ENCODE results near the gene MINK1. TPM values are rescaled to one million over a fixed set of nuclear protein-coding genes. Genes with fewer than 3 reads are reported as not detected.
"Not testable (repeated sequence)": the region's sequence is repeated elsewhere in the genome, so short reads cannot be mapped to it uniquely, and the experiment has no call there.

The MINK1 gene
- total RNA-seq, 1 donor from 2014 or later, result 120 TPM

- H3K4me3 ChIP-seq, result no peak overlapping the region
- no peak for TF ChIP-seq POLR2A (IDR thresholded peaks at IDR 0.05)
- no peak for TF ChIP-seq POLR2AphosphoS5 (IDR thresholded peaks at IDR 0.05; ENCODE audit: insufficient read depth in 1 of 2, low read depth in 1 of 2)
- TF ChIP-seq CTCF (IDR thresholded peaks at IDR 0.05), result no peak
- intact Hi-C loops (cut with DNase I), result loop anchor here (5.0 to 10.0 kb wide), 2 partner anchors 74 to 156 kb away; no protein-coding TSS in a partner anchor
- no peaks in the 10 kb centered on the region for H3K9me3 ChIP-seq
- no peak for DNase-seq (ENCODE audit: extremely low spot score in 2 of 2)
- H3K27me3 ChIP-seq, result no peaks in the 10 kb centered on the region
- H3K36me3 ChIP-seq, result no peaks in the 10 kb centered on the region
- peak overlapping the region; percentile 69 for H3K27ac ChIP-seq
- peaks cover 21% of the 10 kb centered on the region for H3K4me1 ChIP-seq
Measured at GRCh38 chr17:4908301-4908700, 75.2 kb downstream of the MINK1 start.

DNA sequence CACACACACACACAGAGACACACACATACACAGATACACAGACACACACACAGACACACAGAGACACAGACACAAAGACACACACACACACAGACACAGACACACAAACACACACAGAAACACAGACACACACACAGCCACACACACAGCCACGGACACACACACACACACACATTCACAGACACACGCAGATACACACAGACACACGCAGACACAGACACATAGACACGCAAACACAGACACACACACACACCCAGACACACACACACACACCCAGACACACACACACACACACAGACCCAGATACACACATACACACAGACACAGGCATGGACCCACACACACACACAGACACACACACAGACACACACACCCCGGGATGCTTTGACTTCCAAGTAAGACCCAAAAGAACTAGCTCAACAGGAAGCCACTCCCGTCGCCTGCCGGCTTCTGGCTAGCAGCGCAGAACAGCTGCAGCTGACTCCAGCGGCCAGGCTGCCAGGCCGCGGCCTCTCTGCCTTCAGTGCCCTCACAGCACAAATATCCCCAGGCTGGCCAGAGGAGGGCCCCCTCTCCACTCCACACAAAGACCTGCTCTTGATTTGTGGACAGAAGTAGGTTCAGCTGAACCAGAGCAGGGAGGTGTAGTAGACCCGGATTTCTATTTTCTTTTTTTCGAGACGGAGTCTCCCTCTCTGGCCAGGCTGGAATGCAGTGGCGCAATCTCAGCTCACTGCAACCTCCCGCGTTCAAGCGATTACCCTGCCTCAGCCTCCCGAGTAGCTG, 75.8 kb downstream of the MINK1 start:
- Histone ChIP-seq H3K36me3 (no peaks in the 10 kb centered on the region), H3K4me3 (no peak overlapping the region), H3K9me3 (no peaks in the 10 kb centered on the region), H3K27ac (peak overlapping the region; percentile 69), H3K27me3 (no peaks in the 10 kb centered on the region), H3K4me1 (peaks cover 18% of the 10 kb centered on the region)
- TF ChIP-seq CTCF (IDR thresholded peaks at IDR 0.05) (peak; percentile 24 to 71 (median 36)), POLR2A (IDR thresholded peaks at IDR 0.05) (no peak), POLR2AphosphoS5 (IDR thresholded peaks at IDR 0.05; ENCODE audit: insufficient read depth in 1 of 2, low read depth in 1 of 2) (peak; percentile 54 to 63)
- intact Hi-C loops (cut with DNase I), result loop anchor here (5.0 to 10.0 kb wide), 2 partner anchors 73 to 156 kb away; no protein-coding TSS in a partner anchor
- no peak for DNase-seq (ENCODE audit: extremely low spot score in 2 of 2)

DNA sequence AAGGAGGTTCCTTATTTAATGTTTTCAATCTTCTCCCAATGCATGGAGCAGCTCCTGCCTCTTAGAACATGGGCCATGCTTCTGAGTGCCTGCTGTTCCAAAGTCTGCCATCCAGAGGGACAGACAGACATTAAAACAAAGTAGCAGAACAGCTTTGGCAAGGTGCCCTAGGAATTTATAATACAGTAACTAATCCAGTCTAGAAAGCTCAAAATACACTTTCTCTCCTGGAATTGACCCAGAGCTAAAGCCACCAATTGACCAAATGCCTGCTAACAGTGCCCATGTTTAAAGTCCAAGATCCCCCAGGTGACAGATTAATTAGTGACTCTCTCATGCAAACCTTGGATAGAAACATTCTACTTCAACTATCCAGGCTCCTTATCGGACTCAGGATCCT, 80.9 kb downstream of the MINK1 start:
- no peak overlapping the region for H3K27ac ChIP-seq
- intact Hi-C loops (cut with DNase I), result no loop called here
- H3K4me3 ChIP-seq, result no peak overlapping the region
- H3K27me3 ChIP-seq, result no peaks in the 10 kb centered on the region
- DNase-seq (ENCODE audit: extremely low spot score in 2 of 2), result no peak
- H3K36me3 ChIP-seq, result no peaks in the 10 kb centered on the region
- TF ChIP-seq POLR2A (IDR thresholded peaks at IDR 0.05) (no peak), POLR2AphosphoS5 (IDR thresholded peaks at IDR 0.05; ENCODE audit: insufficient read depth in 1 of 2, low read depth in 1 of 2) (no peak), CTCF (IDR thresholded peaks at IDR 0.05) (no peak)
- H3K9me3 ChIP-seq, result no peaks in the 10 kb centered on the region
- peaks cover 8% of the 10 kb centered on the region for H3K4me1 ChIP-seq

GRCh38 chr17:4914551-4914950, 81.4 kb downstream of the MINK1 start:
- H3K27me3 ChIP-seq; H3K36me3 ChIP-seq; DNase-seq (ENCODE audit: extremely low spot score in 2 of 2); H3K4me3 ChIP-seq; H3K9me3 ChIP-seq; H3K4me1 ChIP-seq; intact Hi-C loops (cut with DNase I); H3K27ac ChIP-seq: not testable (repeated sequence)

DNA sequence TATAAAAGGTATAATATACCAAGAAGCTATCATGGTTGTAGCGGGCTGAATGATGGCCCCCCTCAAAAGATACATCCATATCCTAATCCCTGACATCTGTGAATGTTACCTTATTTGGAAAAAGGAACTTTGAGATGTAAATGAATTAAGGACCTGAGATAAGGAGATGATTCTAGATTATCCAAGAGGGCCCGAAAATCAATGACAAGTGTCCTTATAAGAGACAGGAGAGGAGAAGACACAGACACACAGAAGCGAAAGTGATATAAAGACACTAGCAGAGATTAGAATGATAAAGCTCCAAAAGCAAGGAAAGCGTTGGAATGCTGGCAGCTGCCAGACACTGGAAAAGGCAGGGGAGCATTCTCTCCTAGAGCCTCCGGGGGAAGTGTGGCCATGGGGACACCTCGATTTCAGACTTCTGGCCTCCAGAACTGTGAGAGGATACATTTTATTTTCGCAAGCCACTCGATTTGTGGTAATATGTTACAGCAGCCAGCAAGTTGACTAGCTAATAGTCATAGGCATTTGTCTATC, 86.4 kb downstream of the MINK1 start:
- Histone ChIP-seq H3K9me3 (no peaks in the 10 kb centered on the region), H3K4me1 (no peaks in the 10 kb centered on the region), H3K27ac (no peak overlapping the region), H3K4me3 (no peak overlapping the region), H3K27me3 (no peaks in the 10 kb centered on the region), H3K36me3 (no peaks in the 10 kb centered on the region)
- TF ChIP-seq POLR2A (IDR thresholded peaks at IDR 0.05), result no peak
- no peak for TF ChIP-seq CTCF (IDR thresholded peaks at IDR 0.05)
- no peak for TF ChIP-seq POLR2AphosphoS5 (IDR thresholded peaks at IDR 0.05; ENCODE audit: insufficient read depth in 1 of 2, low read depth in 1 of 2)
- intact Hi-C loops (cut with DNase I), result no loop called here
- no peak for DNase-seq (ENCODE audit: extremely low spot score in 2 of 2)
